Stimulated activated CD4-positive, alpha-beta T cell treated with anti-CD3 and anti-CD28 coated beads, Interleukin-1b, Interleukin-23, amount 100 ng/mL, for 24 hours (primary cell): ENCODE results near the gene S100A5.
"Not testable (repeated sequence)": the region's sequence is repeated elsewhere in the genome, so short reads cannot be mapped to it uniquely, and the experiment has no call there.

ENCODE experiments used
- DNase-seq, 4 experiments: peaks; one replicate each; pipeline ENCODE4 v3.0.0-alpha.2; 2020; ENCODE audit warnings: low read depth in 4 of 4, low spot score in 1 of 4

Gene S100A5

GRCh38 chr1:153535242-153536011 is 5.3 kb downstream of the S100A5 start, which contains the start of gene S100A6:
Gene S100A6 (minus strand): TSS chr1:153535991. CDS start chr1:153535339, 652 bp downstream.
- DNase-seq = peak in 1 of 4 experiments; percentile 41

DNA sequence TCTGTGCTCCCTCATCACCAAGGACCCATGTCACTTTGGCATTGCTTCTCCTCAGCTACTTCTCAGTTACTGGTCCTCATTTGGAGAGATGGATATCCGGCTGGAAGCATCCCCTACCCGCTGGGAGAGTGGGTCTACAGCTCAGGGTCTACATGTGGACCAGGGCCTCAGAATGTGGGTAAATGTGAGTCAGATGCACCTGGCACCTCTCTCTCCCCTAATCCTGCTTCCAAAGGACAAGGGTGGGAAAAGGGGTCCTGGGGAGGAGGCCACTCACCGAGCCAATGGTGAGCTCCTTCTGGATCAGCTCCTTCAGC is 5.9 kb downstream of the S100A5 start:
- DNase-seq = no peak

GRCh38 chr1:153534226-153534924 is 6.4 kb downstream of the S100A5 start:
- DNase-seq = no peak

DNA sequence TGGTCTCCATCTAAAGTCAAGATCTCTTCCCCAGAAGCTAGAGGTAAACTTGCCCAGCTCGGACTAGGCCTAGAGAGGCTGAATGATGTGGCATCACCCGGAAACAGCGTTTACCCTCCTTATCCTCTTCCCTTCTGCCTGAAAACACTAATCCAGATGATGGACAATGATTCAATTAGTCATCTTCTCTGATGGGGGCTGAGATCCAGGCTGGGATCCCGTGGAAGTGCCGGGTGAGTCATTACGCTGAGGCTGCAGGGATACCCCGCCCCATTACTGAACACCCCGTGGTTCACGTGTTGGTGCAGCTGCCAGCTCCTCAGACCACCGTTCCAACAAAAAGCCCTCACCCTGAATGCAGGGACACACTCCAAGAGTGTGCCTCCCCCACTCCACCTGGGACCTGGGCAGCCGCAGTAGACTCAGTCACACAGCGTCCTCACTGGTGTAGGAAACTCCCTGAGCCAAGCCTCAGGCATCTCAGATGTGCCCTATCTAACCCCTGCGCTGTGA is 7.0 kb downstream of the S100A5 start:
- DNase-seq = no peak

- DNase-seq = peak in 3 of 4 experiments; percentile 60 to 70 (median 65)
Observed at GRCh38 chr1:153532769-153533599, 7.8 kb downstream of the S100A5 start.

DNA sequence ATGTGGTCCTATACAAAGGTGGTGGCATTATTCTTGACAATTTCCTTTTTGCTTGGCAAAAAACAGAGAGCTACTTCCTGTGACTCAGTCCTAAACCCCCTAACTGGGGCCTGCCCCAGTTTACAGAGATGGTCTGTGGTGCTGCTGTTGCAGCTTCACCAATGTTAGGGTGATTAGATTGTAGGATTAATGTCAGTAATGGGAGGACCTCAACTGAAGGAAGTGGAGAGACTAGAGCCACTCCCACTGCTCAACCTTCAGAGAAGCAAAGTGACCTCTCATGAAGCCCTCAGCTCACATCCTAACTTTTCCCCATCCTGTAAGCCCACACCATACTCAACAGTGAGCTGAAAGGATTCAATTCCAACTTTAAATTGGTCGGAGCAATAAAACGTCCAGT is 8.6 kb downstream of the S100A5 start:
- DNase-seq = no peak

GRCh38 chr1:153531638-153532037 is 9.1 kb downstream of the S100A5 start:
- DNase-seq = no peak

DNA sequence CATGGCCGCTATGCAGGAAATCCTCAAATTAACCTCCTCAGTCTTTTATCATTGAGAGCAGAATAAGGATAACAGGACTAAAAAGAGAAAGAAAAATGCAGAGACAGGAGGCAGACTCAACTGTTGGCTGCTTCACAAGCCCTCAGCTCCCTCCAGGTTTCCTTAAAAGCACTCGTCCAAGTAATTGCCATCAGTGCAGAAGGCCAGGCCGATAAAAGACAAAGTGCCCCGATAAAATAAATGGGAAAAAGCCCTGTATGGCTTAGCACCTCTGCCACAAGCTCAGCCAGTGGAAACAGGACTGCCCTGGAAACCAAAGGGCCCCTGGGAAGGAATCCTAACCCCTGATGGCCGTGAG is 13.1 kb downstream of the S100A5 start:
- no peak for DNase-seq

- no peak for DNase-seq
Observed at GRCh38 chr1:153527023-153527682, 13.6 kb downstream of the S100A5 start.

DNA sequence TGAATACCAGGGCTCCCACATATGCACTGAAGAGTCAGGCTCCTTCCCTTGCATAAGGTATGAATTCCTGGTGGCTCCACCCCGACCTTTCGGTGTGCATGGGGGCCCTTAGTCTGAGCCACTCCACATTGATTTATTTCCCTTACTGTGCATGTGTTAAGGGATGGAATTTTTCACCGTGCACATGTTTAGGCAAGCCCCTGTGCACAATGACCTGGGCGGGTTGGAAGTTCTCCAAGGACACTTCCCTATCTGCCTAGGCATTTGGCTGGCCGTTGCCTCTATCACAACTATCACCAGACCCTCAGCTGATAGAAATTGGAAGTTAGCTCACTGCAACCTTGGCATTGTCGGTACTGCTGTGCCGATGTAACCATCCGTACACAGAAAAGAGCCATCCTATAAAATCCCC is 14.6 kb downstream of the S100A5 start:
- no peak for DNase-seq

GRCh38 chr1:153525088-153525728 is 15.5 kb downstream of the S100A5 start:
- DNase-seq = no peak

GRCh38 chr1:153522353-153523048 is 18.2 kb downstream of the S100A5 start:
- DNase-seq = not testable (repeated sequence)

DNA sequence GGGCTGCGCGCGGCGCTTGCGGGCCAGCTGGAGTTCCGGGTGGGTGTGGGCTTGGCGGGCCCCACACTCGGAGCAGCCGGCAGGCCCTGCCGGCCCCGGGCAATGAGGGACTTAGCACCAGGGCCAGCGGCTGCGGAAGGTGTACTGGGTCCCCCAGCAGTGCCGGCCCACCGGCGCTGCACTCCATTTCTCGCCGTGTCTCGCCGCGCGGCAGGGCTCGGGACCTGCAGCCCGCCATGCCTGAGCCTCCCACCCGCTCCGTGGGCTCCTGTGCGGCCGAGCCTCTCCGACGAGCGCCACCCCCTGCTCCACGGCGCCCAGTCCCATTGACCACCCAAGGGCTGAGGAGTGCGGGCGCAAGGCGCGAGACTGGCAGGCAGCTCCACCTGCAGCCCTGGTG is 18.9 kb downstream of the S100A5 start:
- not testable (repeated sequence) for DNase-seq

GRCh38 chr1:153520818-153521476 is 19.8 kb downstream of the S100A5 start:
- DNase-seq = no peak

DNA sequence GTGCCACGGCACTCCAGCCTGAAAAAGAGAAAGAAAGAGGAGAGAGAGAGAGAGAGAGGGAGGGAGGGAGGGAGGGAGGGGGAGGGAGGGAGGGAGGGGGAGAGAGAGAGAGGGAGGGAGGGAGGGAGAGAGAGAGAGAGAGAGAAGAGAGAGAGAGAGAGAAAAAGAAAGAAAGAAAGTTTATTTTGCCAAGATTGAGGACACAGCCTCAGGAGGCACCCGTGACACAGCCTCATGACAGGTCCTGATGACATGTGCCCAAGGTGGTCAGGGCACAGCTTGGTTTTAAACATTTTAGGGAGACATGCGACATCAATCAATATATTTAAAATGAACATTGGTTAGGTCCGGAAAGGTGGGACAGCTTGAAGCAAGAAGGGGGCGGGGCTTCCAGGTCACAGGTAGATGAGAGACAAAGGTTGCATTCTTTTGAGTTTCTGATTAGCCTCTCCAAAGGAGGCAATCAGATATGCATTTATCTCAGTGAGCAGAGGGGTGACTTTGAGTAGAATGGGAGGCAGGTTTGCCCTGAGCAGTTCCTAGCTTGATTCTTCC is 20.5 kb downstream of the S100A5 start:
- DNase-seq = not testable (repeated sequence)

DNA sequence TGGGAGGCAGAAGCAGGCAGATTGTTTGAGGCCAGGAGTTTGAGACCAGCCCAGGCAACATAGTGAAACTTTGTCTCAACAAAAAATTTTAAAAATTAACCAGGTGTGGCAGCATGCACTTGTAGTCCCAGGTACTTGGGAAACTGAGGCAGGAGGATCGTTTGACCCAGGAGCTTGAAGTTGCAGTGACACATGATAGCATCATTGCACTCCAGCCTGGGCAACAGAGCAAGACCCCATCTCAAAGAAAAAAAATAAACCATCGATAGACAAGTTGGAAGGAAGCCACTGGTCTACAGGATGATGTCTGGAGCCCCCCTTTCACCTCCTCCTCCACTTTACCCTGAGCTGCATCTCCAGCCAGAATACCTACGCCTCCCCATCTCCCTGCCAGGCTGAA is 21.5 kb downstream of the S100A5 start:
- no peak for DNase-seq

- DNase-seq = no peak
Observed at GRCh38 chr1:153515504-153516394, 25.0 kb downstream of the S100A5 start.

- DNase-seq = no peak
Observed at GRCh38 chr1:153513666-153514065, 27.1 kb downstream of the S100A5 start.
